ENCODE measurements around the gene CCDC117.

CCDC117 gene

GRCh38 chr22:28829358-28830181 lies 57.1 kb downstream of the CCDC117 start:
- DNase-seq (ENCODE audit: low read depth in 2 of 2) = peak; percentile 55 to 62

- DNase-seq (ENCODE audit: low read depth in 2 of 2) = no peak
Observed at GRCh38 chr22:28830441-28830840, 57.9 kb downstream of the CCDC117 start.

- no peak for DNase-seq (ENCODE audit: low read depth in 2 of 2)
Observed at GRCh38 chr22:28831140-28832072, 58.9 kb downstream of the CCDC117 start.

GRCh38 chr22:28832731-28833130 lies 60.2 kb downstream of the CCDC117 start:
- no peak for DNase-seq (ENCODE audit: low read depth in 2 of 2)

- no peak for DNase-seq (ENCODE audit: low read depth in 2 of 2)
Observed at GRCh38 chr22:28833276-28833923, 60.9 kb downstream of the CCDC117 start.

GRCh38 chr22:28835630-28836189 lies 63.2 kb downstream of the CCDC117 start:
- DNase-seq (ENCODE audit: low read depth in 2 of 2) = no peak

- DNase-seq (ENCODE audit: low read depth in 2 of 2) = no peak
Observed at GRCh38 chr22:28837640-28838039, 65.1 kb downstream of the CCDC117 start.
